GM12872 (cell line): Measurements from ENCODE around the gene PTPRA.

ENCODE experiments used
- CTCF ChIP-seq: IDR thresholded peaks from 3 replicates; pipeline ENCODE4 v1.5.1; 2011; ENCODE audit warnings: low read depth, mild to moderate bottlenecking, low read length, moderate library complexity; ENCODE audit not compliant: insufficient read depth

Gene PTPRA

GRCh38 chr20:2937902-2938301 lies 64.6 kb downstream of the PTPRA start:
- TF ChIP-seq CTCF = no peak

GRCh38 chr20:2942439-2942838 lies 69.2 kb downstream of the PTPRA start:
- TF ChIP-seq CTCF = no peak

GRCh38 chr20:2946988-2947961 lies 74.0 kb downstream of the PTPRA start:
- no peak for TF ChIP-seq CTCF

- TF ChIP-seq CTCF = no peak
Measured at GRCh38 chr20:2948968-2949367, 75.7 kb downstream of the PTPRA start.

- TF ChIP-seq CTCF = no peak
Measured at GRCh38 chr20:2952766-2953165, 79.5 kb downstream of the PTPRA start.

- no peak for TF ChIP-seq CTCF
Measured at GRCh38 chr20:2955257-2955970, 82.1 kb downstream of the PTPRA start.

- no peak for TF ChIP-seq CTCF
Measured at GRCh38 chr20:2956480-2956879, 83.2 kb downstream of the PTPRA start.
